Endothelial cell of umbilical vein (primary cell): ENCODE results near the gene TRIM67. TPM values are rescaled to one million over a fixed set of nuclear protein-coding genes. Genes with fewer than 3 reads are reported as not detected.
A peak's percentile ranks its signal among the peaks of the same experiment; 100 is the strongest.

Source experiments
- BruUV-seq: library from RNA; stranded (reverse); fragments of 400-500 nt; replicated peaks from 2 replicates; lab custom pipeline; 2021; lab: Mats Ljungman, UMichigan
- CTCF ChIA-PET: fragments of 300-600, 350-600 bp; sonication (Branson Sonifier 250); formaldehyde crosslinking; loops from one replicate; lab custom pipeline; 2021; ENCODE audit warnings: antibody characterized with exemption, inconsistent platforms; lab: Charles Lee
- POLR2A ChIA-PET: fragments of 300-600, 350-600 bp; sonication (Branson Sonifier 250); formaldehyde crosslinking; loops from one replicate; lab custom pipeline; 2021; ENCODE audit warnings: antibody characterized with exemption, inconsistent platforms; lab: Charles Lee
- DNase-seq: peaks from one replicate; pipeline ENCODE4 v3.0.0-alpha.2; 2011; ENCODE audit warnings: low read depth, low spot score
- FAIRE-seq: peaks from 2 replicates; lab custom pipeline; 2011; peaks lifted over from hg19 to GRCh38; lab: Jason Lieb, UNC
- H2AFZ ChIP-seq: 2 replicates; pipeline ENCODE4 v1.6.0; 2012; ENCODE audit warnings: low read depth, low read length, control low read depth, inconsistent platforms
- H3K27ac ChIP-seq: 2 replicates; pipeline ENCODE4 v1.5.1; 2011; ENCODE audit warnings: low read depth, mild to moderate bottlenecking, control low read depth, low read length, moderate library complexity; ENCODE audit not compliant: insufficient read depth
- H3K27me3 ChIP-seq, 2 experiments: 2 replicates each; pipeline versions ENCODE4 v1.6.0 to v1.6.1; 2011; ENCODE audit warnings: low read length in 2 of 2, mixed read lengths in 1 of 2; ENCODE audit not compliant: control insufficient read depth in 2 of 2, insufficient read depth in 2 of 2
- H3K36me3 ChIP-seq, 2 experiments: 2 replicates in 1 of 2; 3 replicates in 1 of 2; pipeline ENCODE4 v1.5.1; 2011; ENCODE audit warnings: low read length in 2 of 2, mild to moderate bottlenecking in 1 of 2, moderate library complexity in 1 of 2; ENCODE audit not compliant: control insufficient read depth in 2 of 2, insufficient read depth in 2 of 2; ENCODE audit errors: extremely low read depth in 1 of 2
- H3K4me1 ChIP-seq: 3 replicates; pipeline ENCODE4 v1.5.1; 2011; ENCODE audit warnings: mild to moderate bottlenecking, low read length; ENCODE audit not compliant: control insufficient read depth, insufficient read depth; ENCODE audit errors: extremely low read depth
- H3K4me2 ChIP-seq: 2 replicates; pipeline ENCODE4 v1.6.1; 2011; ENCODE audit warnings: low read length, control low read depth, mixed read lengths; ENCODE audit not compliant: insufficient read depth
- H3K4me3 ChIP-seq, 3 experiments: fragments of 200-600 bp in 1 of 3; sonication (generic), shearing (Covaris generic) in 1 of 3; replicated peaks in 1 of 3; 2 replicates each; pipeline ENCODE4 v1.5.1; 2011 to 2016; ENCODE audit warnings: control low read depth in 3 of 3, low read length in 3 of 3, mild to moderate bottlenecking in 2 of 3, inconsistent platforms in 1 of 3, low read depth in 1 of 3, moderate library complexity in 1 of 3; ENCODE audit not compliant: insufficient read depth in 1 of 3
- H3K79me2 ChIP-seq: 2 replicates; pipeline ENCODE4 v1.6.0; 2012; ENCODE audit warnings: low read length, inconsistent platforms; ENCODE audit not compliant: control insufficient read depth, insufficient read depth
- H3K9ac ChIP-seq: replicated peaks from 2 replicates; pipeline ENCODE3; 2011; ENCODE audit warnings: low read length, control low read depth; ENCODE audit not compliant: insufficient read depth; ENCODE audit errors: extremely low read depth
- H3K9me1 ChIP-seq: replicated peaks from 3 replicates; pipeline ENCODE4 v1.6.0; 2011; ENCODE audit warnings: mild to moderate bottlenecking, low read length; ENCODE audit not compliant: control insufficient read depth, insufficient read depth; ENCODE audit errors: extremely low read depth
- H3K9me3 ChIP-seq: replicated peaks from 2 replicates; pipeline ENCODE4 v1.5.1; 2012; ENCODE audit warnings: low read length, inconsistent platforms; ENCODE audit not compliant: control insufficient read depth, insufficient read depth
- H4K20me1 ChIP-seq: replicated peaks from 2 replicates; pipeline ENCODE3; 2011; ENCODE audit warnings: mild to moderate bottlenecking, low read length; ENCODE audit not compliant: control insufficient read depth, insufficient read depth; ENCODE audit errors: extremely low read depth
- CTCF ChIP-seq, 2 donors: IDR thresholded peaks; 1 replicate in 1 of 2; 2 replicates in 1 of 2; pipeline ENCODE4 v1.5.1; 2011; ENCODE audit warnings: low read length in 2 of 2, mild to moderate bottlenecking in 2 of 2, moderate library complexity in 2 of 2, control low read depth in 1 of 2, inconsistent platforms in 1 of 2, low read depth in 1 of 2; ENCODE audit not compliant: insufficient read depth in 1 of 2; ENCODE audit errors: extremely low read depth in 1 of 2
- EZH2 ChIP-seq: IDR thresholded peaks from 2 replicates; pipeline ENCODE4 v1.6.1; 2012; ENCODE audit warnings: borderline replicate concordance, low read depth, mild to moderate bottlenecking, moderate library complexity, low read length, inconsistent platforms; ENCODE audit not compliant: severe bottlenecking
- FOS ChIP-seq: IDR thresholded peaks from 2 replicates; pipeline ENCODE4 v1.6.1; 2011; ENCODE audit warnings: mild to moderate bottlenecking, low read length, moderate library complexity, borderline replicate concordance; ENCODE audit not compliant: insufficient read depth
- GATA2 ChIP-seq: IDR thresholded peaks from 2 replicates; pipeline ENCODE4 v1.7.0; 2011; ENCODE audit warnings: low read depth, mild to moderate bottlenecking, moderate library complexity, mixed read lengths, low read length; ENCODE audit not compliant: insufficient read length, insufficient read depth
- JUN ChIP-seq: IDR thresholded peaks from 2 replicates; pipeline ENCODE4 v1.6.1; 2011; ENCODE audit warnings: borderline replicate concordance, low read depth; ENCODE audit not compliant: insufficient read length, insufficient read depth
- MAX ChIP-seq: IDR thresholded peaks from 2 replicates; pipeline ENCODE4 v1.6.1; 2011; ENCODE audit not compliant: insufficient read depth, insufficient read length
- MYC ChIP-seq: IDR thresholded peaks from one replicate; pipeline ENCODE4 v1.6.1; 2011; ENCODE audit warnings: mild to moderate bottlenecking, low read depth, low read length
- POLR2A ChIP-seq: IDR thresholded peaks from 2 replicates; pipeline ENCODE4 v1.6.1; 2012; ENCODE audit warnings: low read depth, mild to moderate bottlenecking, control low read depth, low read length
- POLR2AphosphoS5 ChIP-seq: IDR thresholded peaks from 2 replicates; pipeline ENCODE4 v1.6.1; 2012; ENCODE audit warnings: low read depth, mild to moderate bottlenecking, control low read depth, low read length, moderate library complexity; ENCODE audit not compliant: insufficient read depth
- dilution Hi-C: fragments of 300-500 bp; cut with MboI; formaldehyde crosslinking; loops from one replicate; pipeline ENCODE4 v1.15.0; 2019; ENCODE audit warnings: low sequenced_read_pairs; ENCODE audit not compliant: extremely low pct_ligation_motif_present
- intact Hi-C: fragments of 100-400 bp; cut with micrococcal nuclease; formaldehyde crosslinking; loops from one replicate; pipeline ENCODE4 v1.10.0; 2022
- polyA plus RNA-seq, 4 experiments: library from polyadenylated mRNA; depleted of rRNA in 3 of 4; stranded (reverse) in 3 of 4; unstranded in 1 of 4; fragments of >200 nt; gene quantifications; 2 replicates each; pipeline versions ENCODE4 v1.2.1 to v1.2.3, GENCODE V29; 2011 to 2012; ENCODE audit warnings: missing spikeins in 1 of 4
- total RNA-seq: library from RNA; stranded (reverse); gene quantifications from 2 replicates; pipeline ENCODE4 v1.2.3, GENCODE V29; 2021

Gene TRIM67
- total and polyA plus RNA-seq, 2 donors (not counting 3 experiments of a cell fraction or from before 2014, with no cell fraction given), result not detected

GRCh38 chr1:231260351-231260750 lies 98.5 kb downstream of the TRIM67 start:
- H3K9me3 ChIP-seq, result no peaks in the 10 kb centered on the region
- peak; percentile 15 for DNase-seq
- H3K36me3 ChIP-seq, result peaks cover 15 to 18% of the 10 kb centered on the region in 2 experiments
- intact Hi-C loops (no loop called here), dilution Hi-C loops (no loop called here)
- no peak overlapping the region for H3K4me3 ChIP-seq
- H3K9me1 ChIP-seq, result no peaks in the 10 kb centered on the region
- H3K79me2 ChIP-seq, result no peaks in the 10 kb centered on the region
- FAIRE-seq, result no peak
- no peaks in the 10 kb centered on the region for H4K20me1 ChIP-seq
- no peak overlapping the region for H2AFZ ChIP-seq
- ChIA-PET POLR2A (no interaction called here), CTCF (interaction anchor here (0.7 to 2.0 kb wide), 5 partner anchors 10 to 618 kb away, joined by 3 to 6 read pairs (median 5); partner anchors contain the start of gene COG2)
- no peak overlapping the region for H3K27ac ChIP-seq
- peak overlapping the region; percentile 32 for H3K4me2 ChIP-seq
- H3K4me1 ChIP-seq, result peaks cover 7% of the 10 kb centered on the region
- H3K27me3 ChIP-seq, result no peaks in the 10 kb centered on the region
- no peak for TF ChIP-seq CTCF (IDR thresholded peaks at IDR 0.05; ENCODE audit: extremely low read depth in 1 of 2, insufficient read depth in 1 of 2, low read depth in 1 of 2, low read length in 2 of 2)
- TF ChIP-seq JUN, result peak; percentile 17
- no peak overlapping the region for H3K9ac ChIP-seq
- BruUV-seq, result no TSS peak

- no peaks in the 10 kb centered on the region for H3K9me3 ChIP-seq
- no peaks in the 10 kb centered on the region for H3K27me3 ChIP-seq
- no peak for FAIRE-seq
- no peak overlapping the region for H3K9ac ChIP-seq
- H3K79me2 ChIP-seq, result no peaks in the 10 kb centered on the region
- H4K20me1 ChIP-seq, result no peaks in the 10 kb centered on the region
- no peak overlapping the region for H3K4me3 ChIP-seq
- ChIA-PET POLR2A (no interaction called here), CTCF (no interaction called here)
- H3K4me1 ChIP-seq, result peaks cover 6% of the 10 kb centered on the region
- dilution Hi-C loops, result no loop called here
- H3K27ac ChIP-seq, result no peak overlapping the region
- no peak overlapping the region for H2AFZ ChIP-seq
- no peaks in the 10 kb centered on the region for H3K9me1 ChIP-seq
- no peak for TF ChIP-seq CTCF (IDR thresholded peaks at IDR 0.05; ENCODE audit: extremely low read depth in 1 of 2, insufficient read depth in 1 of 2, low read depth in 1 of 2, low read length in 2 of 2)
- no peak for TF ChIP-seq POLR2A
- TF ChIP-seq JUN, result no peak
- TF ChIP-seq MYC, result no peak
- no peak for TF ChIP-seq EZH2
- TF ChIP-seq POLR2AphosphoS5, result no peak
- TF ChIP-seq MAX, result no peak
- no peak for TF ChIP-seq GATA2
- TF ChIP-seq FOS, result no peak
- peaks cover 22 to 24% of the 10 kb centered on the region in 2 experiments for H3K36me3 ChIP-seq
- H3K4me2 ChIP-seq, result no peak overlapping the region
- DNase-seq, result no peak
- BruUV-seq, result no TSS peak
- intact Hi-C loops, result no loop called here
These were observed 102.8 kb downstream of the TRIM67 start for GRCh38 chr1:231264642-231265041.
